Cardiac muscle cell (in vitro differentiated cells and primary cell): ENCODE results near the gene ZNRF4. TPM values are rescaled to one million over a fixed set of nuclear protein-coding genes. Genes with fewer than 3 reads are reported as not detected.

Experiments
- DNase-seq, 2 donors: peaks; one replicate each; pipeline versions ENCODE4 v3.0.0 to v3.0.0-alpha.2; 2010 to 2017; ENCODE audit warnings: low read depth in 1 of 2, low spot score in 1 of 2
- H3K27ac ChIP-seq: fragments of 200-600 bp; sonication (generic); 2 replicates; pipeline ENCODE4 v1.5.1; 2016
- H3K27me3 ChIP-seq: fragments of 200-600 bp; sonication (generic); 2 replicates; pipeline ENCODE4 v1.6.0; 2016; ENCODE audit warnings: control low read depth
- H3K36me3 ChIP-seq: fragments of 200-600 bp; sonication (generic); 2 replicates; pipeline ENCODE4 v1.5.1; 2016; ENCODE audit warnings: control low read depth
- H3K4me1 ChIP-seq: fragments of 200-600 bp; sonication (generic); 2 replicates; pipeline ENCODE4 v1.8.1; 2017; ENCODE audit warnings: low read depth, mild to moderate bottlenecking, mixed run types
- H3K4me3 ChIP-seq: fragments of 200-600 bp; sonication (generic); 2 replicates; pipeline ENCODE4 v1.5.1; 2016; ENCODE audit warnings: mild to moderate bottlenecking
- H3K9me3 ChIP-seq: fragments of 200-600 bp; sonication (generic); 2 replicates; pipeline ENCODE4 v1.5.1; 2017; ENCODE audit warnings: low read depth, mild to moderate bottlenecking, control low read depth
- CTCF ChIP-seq: IDR thresholded peaks from 2 replicates; pipeline ENCODE4 v1.5.1; 2012; ENCODE audit warnings: low read depth, mild to moderate bottlenecking, low read length
- polyA plus RNA-seq: library from polyadenylated mRNA; unstranded; fragments of >200 nt; fragmentation: Nextera tagmentation; extraction: Ambion mirVana; gene quantifications from 2 replicates; pipeline ENCODE4 v1.2.1, GENCODE V29; 2016
- total RNA-seq: library from RNA; depleted of rRNA; stranded (reverse); fragments of >200 nt; gene quantifications from 2 replicates; pipeline ENCODE4 v1.2.3, GENCODE V29; 2016

ZNRF4 gene
- total and polyA plus RNA-seq, 2 experiments from 2014 or later: not detected

GRCh38 chr19:5418677-5419076, 36.5 kb upstream of the ZNRF4 start:
- H3K9me3 ChIP-seq: no peaks in the 10 kb centered on the region
- no peak overlapping the region for H3K4me3 ChIP-seq
- H3K27me3 ChIP-seq: peaks cover 45% of the 10 kb centered on the region
- TF ChIP-seq CTCF: no peak
- H3K27ac ChIP-seq: no peak overlapping the region
- no peaks in the 10 kb centered on the region for H3K4me1 ChIP-seq
- no peaks in the 10 kb centered on the region for H3K36me3 ChIP-seq
- peak in 1 of 2 donors; percentile 16 for DNase-seq

- H3K4me3 ChIP-seq: no peak overlapping the region
- H3K36me3 ChIP-seq: no peaks in the 10 kb centered on the region
- H3K27me3 ChIP-seq: peaks cover 35% of the 10 kb centered on the region
- no peak for DNase-seq
- no peak for TF ChIP-seq CTCF
- H3K27ac ChIP-seq: no peak overlapping the region
- no peaks in the 10 kb centered on the region for H3K4me1 ChIP-seq
- H3K9me3 ChIP-seq: no peaks in the 10 kb centered on the region
Measured at GRCh38 chr19:5420953-5421352, 34.3 kb upstream of the ZNRF4 start.

GRCh38 chr19:5423567-5424125, 31.6 kb upstream of the ZNRF4 start:
- no peak for DNase-seq
- Histone ChIP-seq H3K9me3 (no peaks in the 10 kb centered on the region), H3K36me3 (no peaks in the 10 kb centered on the region), H3K27ac (no peak overlapping the region), H3K4me3 (no peak overlapping the region), H3K4me1 (no peaks in the 10 kb centered on the region), H3K27me3 (peaks cover 36% of the 10 kb centered on the region)
- no peak for TF ChIP-seq CTCF

GRCh38 chr19:5424192-5424973, 30.8 kb upstream of the ZNRF4 start:
- H3K36me3 ChIP-seq: no peaks in the 10 kb centered on the region
- DNase-seq: no peak
- H3K27me3 ChIP-seq: peaks cover 36% of the 10 kb centered on the region
- no peaks in the 10 kb centered on the region for H3K4me1 ChIP-seq
- no peaks in the 10 kb centered on the region for H3K9me3 ChIP-seq
- H3K27ac ChIP-seq: no peak overlapping the region
- TF ChIP-seq CTCF: no peak
- no peak overlapping the region for H3K4me3 ChIP-seq

GRCh38 chr19:5425260-5425659, 30.0 kb upstream of the ZNRF4 start:
- TF ChIP-seq CTCF: no peak

More at GRCh38 chr19:5425260-5425659, 30.0 kb upstream of the ZNRF4 start:
- Histone ChIP-seq H3K9me3 (no peaks in the 10 kb centered on the region), H3K36me3 (no peaks in the 10 kb centered on the region), H3K4me3 (no peak overlapping the region), H3K27ac (no peak overlapping the region), H3K27me3 (peaks cover 36% of the 10 kb centered on the region), H3K4me1 (no peaks in the 10 kb centered on the region)
- no peak for DNase-seq
